GM21737 (cell line): ENCODE data around the gene FOSB.
A peak's percentile ranks its signal among the peaks of the same experiment; 100 is the strongest.

ENCODE experiments used
- ATAC-seq: cut with Tn5 transposase; IDR thresholded peaks from one replicate; pipeline ENCODE4 v1.9.1; 2021; ENCODE audit warnings: mild to moderate bottlenecking, moderate library complexity; ENCODE audit not compliant: unreplicated experiment

Gene FOSB

GRCh38 chr19:45478454-45479238, 10.8 kb downstream of the FOSB start:
- peak; percentile 57 for ATAC-seq

DNA sequence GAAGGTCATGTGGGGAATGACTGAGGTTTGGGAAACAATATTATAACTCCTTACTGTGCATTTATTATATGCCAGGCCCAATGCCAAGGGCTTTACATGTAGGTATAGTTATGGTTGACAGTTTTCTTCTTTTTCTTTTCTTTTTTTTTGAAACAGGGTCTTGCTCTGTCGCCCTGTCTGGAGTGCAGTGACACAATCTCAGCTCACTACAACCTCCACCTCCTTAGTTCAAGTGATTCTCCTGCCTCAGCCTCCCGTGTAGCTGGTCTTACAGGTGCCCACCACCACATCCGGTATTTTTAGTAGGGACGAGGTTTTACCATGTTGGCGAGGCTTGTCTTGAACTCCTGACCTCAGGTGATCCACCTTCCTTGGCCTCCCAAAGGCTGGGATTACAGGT, 15.2 kb downstream of the FOSB start:
- ATAC-seq: no peak

DNA sequence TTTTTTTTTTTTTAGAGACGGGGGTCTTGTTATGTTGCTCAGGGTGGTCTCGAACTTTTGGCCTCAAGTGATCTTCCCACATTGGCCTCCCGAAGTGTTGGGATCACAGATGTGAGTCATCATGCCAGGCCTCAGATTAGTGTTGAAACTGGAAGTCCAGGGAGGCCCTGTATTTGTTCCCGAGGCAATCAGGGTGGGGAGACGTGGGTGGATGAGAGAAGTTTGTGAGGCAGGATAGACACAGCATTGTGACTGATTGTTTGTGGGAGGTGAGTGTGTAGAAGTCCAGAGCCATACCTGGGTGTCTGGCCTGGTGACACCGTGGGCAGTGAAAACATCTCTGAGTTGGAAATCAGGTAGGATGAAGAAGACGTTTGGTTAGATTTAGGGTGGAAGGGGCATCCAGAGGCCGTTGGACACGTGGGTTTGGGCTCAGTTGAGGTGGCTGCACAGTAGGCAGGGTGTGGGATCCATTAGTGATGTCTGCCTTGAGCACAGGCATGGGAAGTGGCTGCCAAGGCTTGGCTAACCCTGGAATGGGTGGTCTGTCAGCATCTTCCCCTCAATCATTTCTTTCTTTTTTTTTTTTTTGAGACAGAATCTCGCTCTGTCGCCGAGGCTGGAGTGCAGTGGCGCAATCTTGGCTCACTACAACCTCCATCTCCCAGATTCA, 16.6 kb downstream of the FOSB start:
- ATAC-seq: no peak

DNA sequence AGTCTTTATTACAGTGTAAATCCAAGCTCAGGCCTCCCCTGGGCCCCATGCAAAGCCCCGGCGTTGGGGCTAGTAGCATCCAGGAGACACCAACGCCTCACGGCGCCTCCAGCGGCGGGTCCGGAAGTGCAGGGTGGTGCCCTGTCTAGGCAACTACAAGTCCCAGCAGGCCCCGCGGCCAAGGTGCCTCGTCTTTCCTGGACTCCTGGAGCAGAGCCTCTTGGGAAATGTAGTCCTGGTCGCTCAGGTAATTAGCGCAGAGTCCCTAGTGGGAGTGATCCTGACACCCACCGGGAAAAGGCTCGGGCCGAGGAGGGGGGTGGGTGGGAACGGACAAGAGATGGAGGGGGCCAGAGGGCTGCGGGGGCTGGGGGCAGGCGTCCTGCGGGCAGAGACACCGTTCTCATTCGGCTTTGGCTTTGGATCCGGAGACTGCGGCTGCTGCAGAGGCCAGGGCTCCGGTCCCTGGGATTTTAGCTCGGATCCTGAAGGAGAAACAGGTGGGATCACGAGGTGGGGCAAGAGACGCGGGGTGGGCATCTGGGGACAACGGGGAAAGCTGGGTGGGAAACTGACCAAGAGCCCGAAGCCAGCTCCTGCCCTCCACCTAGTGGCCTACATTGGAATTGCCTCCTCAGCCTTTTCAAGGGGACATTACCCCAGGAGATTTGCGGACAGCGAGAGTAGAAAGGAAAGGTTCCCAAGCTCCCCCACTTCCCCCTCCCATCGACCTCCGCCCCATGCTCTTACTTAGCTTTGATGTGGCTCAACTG, 17.7 kb downstream of the FOSB start:
- peak; percentile 85 for ATAC-seq

DNA sequence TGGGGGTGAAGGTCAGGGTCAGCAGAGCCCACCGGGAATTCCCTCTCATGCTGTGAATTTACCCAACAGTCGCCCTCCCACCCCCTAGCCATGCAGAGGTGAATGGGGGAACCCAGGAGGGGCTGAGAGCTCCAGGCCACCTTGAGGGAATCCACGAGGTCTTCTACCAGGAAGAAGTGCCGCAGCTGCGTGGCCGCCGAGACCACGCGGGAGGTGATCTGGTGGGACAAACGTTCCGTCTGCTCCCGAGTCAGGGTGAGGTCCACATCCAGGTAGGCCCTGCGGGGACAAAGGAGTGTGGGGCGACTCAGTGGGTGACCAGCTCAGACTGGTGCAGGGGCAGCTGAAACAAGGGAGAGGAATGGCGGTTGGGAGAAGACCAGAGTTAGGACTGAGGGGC, 20.9 kb downstream of the FOSB start:
- ATAC-seq: no peak

GRCh38 chr19:45489216-45489855, 21.5 kb downstream of the FOSB start:
- ATAC-seq: no peak

GRCh38 chr19:45492137-45492626, 24.4 kb downstream of the FOSB start:
- ATAC-seq: no peak

DNA sequence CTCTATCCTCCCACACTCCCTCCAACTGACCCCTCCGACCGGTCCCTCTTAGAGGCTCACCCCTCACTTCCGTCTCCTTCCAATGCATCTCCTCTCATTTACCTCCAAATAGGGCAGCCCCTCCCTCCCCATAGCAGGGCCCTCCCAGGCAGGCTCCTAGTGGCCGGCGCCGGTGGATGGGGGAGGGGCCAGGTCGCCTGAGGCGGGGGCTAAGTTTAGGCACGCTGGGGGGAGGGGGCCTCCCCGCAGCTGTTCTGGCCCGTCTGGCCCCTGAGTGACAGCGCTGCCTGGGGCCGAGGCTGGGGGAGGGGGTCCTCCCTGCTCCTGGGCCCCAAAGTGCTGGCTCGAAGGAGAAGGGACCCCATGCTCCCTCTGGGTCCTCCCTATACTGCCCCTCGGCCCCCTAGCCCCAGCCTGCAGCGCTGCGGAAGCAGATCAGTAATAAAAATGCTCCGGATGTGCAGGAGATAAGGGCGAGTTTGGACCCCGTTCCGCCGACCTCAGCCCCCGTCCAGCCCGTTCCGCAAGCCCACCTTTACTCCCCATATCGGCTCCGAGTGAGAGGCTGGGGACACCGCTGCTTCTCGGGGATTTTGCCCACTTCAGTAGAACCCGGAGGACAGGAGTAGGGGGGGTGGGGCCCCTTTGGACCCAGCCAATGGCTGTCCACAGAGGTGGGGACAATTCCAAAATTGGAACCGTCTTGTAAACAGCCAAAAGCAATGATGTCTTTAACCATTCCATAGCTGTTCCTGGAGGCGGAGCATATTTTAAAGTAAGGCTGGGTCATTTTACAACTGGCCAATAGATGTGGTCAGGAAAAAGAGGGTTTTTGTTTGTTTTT, 25.1 kb downstream of the FOSB start:
- ATAC-seq: no peak

GRCh38 chr19:45494261-45494916, 26.6 kb downstream of the FOSB start:
- no peak for ATAC-seq

GRCh38 chr19:45495178-45495577, 27.4 kb downstream of the FOSB start:
- no peak for ATAC-seq

GRCh38 chr19:45496349-45496953, 28.7 kb downstream of the FOSB start:
- ATAC-seq: peak; percentile 8

DNA sequence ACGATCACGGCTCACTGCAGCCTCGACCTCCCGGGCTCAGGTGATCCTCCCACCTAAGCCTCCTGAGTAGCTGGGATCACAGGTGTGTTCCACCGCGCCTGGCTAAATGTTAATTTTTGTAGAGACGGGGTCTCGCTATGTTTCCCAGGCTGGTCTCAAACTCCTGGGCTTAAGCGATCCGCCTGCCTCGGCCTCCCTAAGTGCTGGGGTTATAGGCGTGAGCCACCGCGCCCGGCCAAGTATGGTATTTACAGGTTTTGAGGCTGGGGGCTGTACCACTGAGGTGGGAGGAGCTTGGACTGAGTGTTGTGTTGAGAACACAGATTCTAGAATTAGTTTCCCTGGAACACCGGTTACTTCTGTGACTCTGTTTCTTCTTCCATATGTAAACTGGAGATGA, 30.0 kb downstream of the FOSB start:
- ATAC-seq: no peak

DNA sequence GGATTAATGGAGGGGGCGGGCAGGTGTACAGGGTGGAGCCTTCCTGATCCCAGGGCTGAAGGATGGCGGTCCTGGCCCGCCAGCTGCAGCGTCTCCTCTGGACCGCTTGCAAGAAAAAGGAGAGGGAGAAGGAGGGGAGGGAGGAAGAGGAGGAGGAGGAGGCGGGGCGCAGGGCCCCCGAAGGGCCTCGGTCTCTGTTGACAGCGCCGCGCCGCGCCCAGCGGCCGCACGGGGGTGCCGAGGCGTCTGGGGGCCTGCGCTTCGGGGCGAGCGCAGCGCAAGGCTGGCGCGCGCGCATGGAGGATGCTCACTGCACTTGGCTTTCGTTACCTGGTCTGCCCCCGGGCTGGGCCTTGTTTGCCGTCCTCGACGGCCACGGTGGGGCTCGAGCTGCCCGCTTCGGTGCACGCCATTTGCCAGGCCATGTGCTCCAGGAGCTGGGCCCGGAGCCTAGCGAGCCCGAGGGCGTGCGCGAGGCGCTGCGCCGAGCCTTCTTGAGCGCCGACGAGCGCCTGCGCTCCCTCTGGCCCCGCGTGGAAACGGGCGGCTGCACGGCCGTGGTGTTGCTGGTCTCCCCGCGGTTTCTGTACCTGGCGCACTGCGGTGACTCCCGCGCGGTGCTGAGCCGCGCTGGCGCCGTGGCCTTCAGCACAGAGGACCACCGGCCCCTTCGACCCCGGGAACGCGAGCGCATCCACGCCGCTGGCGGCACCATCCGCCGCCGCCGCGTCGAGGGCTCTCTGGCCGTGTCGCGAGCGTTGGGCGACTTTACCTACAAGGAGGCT, 30.8 kb downstream of the FOSB start, which contains the start of gene PPM1N:
Gene PPM1N, plus strand, starts transcription at position 33 of the 785 bp plus-strand sequence. Its CDS starts 30 bp downstream, at position 63.
- no peak for ATAC-seq

DNA sequence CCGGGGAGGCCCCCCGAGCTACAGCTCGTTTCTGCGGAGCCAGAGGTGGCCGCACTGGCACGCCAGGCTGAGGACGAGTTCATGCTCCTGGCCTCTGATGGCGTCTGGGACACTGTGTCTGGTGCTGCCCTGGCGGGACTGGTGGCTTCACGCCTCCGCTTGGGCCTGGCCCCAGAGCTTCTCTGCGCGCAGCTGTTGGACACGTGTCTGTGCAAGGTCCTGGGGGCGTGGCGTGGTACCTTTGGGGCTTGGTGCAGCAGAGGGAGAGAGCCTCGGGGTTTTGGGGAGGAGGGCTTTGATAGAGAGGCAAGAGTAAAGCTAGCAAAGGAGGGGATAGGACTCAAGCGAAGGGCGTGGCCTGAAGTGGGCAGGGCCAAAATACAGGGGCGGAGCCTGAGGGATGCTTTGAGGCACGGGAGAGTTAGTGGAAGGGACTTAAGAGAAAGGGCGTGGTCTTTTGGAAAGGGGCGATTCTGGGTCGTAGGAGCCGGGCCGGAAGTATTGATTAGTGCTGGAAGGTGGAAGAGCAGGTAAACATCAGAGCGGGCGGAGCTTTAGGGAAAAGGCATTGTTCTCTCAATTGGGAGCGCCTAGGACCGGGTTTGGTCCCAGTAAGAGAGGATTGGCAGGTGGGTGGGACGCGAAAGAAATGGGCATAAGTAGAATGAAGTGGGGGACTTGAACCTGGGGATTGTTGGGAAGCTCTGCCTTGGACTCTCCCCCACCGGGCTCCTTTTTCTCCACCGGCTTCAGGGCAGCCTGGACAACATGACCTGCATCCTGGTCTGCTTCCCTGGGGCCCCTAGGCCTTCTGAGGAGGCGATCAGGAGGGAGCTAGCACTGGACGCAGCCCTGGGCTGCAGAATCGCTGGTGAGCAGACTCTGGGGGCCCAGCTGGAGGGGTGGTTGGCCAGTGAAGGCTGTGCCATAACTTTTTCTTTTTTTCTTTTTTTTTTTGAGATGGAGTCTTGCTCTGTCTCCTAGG, 31.7 kb downstream of the FOSB start:
- ATAC-seq: no peak

GRCh38 chr19:45500918-45501729, 33.3 kb downstream of the FOSB start:
- ATAC-seq: no peak

DNA sequence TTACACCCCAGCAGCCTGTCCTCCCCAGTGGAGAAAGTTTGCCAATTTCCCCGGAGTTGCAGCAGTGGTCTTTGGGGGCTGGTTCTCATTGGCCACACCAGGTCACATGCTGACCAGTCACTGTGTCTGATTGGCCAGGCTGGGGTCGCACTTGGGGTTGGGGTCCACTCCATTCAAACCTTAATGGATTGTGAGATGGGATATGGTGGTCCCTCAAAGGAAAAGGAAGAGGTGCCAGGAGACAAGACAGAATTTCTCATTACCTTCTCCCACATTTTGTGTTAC, 33.9 kb downstream of the FOSB start:
- ATAC-seq: no peak

DNA sequence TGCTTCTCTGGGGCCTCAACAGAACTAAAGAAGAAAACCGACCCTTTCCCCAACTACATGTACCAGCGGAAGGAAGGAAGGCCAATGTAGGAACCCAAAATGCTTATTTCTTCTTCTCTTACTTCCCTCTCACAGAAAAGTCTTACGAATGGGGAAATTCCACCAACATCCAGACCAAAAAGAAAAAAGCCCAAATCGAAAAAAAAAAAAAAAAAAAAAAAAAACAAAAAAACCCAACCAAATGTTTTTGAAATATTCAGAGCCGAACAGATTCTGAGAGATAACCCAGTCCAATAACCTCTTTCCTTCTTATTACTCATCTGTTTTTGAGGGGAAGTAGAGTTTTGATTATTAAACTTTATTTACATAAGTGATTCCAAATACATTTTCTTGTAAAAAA, 34.3 kb downstream of the FOSB start:
- no peak for ATAC-seq
